ENCODE data around the gene DBNL. TPM values are rescaled to one million over a fixed set of nuclear protein-coding genes. Genes with fewer than 3 reads are reported as not detected.

DBNL gene
- polyA plus RNA-seq, 4 donors, result 62.6 to 86.2 (median 77.5) TPM

GRCh38 chr7:44075296-44076075 lies 31.0 kb downstream of the DBNL start:
- no peak for DNase-seq (ENCODE audit: low read depth in 4 of 4, low spot score in 2 of 4)

GRCh38 chr7:44076101-44076895 lies 31.8 kb downstream of the DBNL start:
- no peak for DNase-seq (ENCODE audit: low read depth in 4 of 4, low spot score in 2 of 4)

DNA sequence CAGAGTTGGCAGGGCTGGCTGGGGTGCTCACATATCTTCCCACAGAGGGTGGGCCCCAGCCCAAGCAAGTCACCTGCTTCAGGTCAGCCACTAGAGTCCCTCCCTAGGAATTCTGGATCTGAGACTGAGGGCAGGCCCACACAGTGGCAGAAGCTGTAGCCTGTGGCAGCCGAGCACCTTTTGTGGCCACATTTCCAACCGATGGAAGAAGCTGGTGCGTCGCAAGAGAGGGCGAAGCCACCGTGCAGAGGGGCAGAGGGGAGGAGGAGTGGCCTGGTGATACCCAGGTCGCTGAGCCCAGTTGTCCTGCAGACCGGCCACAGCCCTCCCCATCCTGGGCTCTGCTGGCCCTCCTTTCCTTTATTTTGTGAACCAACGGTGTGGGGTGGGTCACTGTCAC lies 32.6 kb downstream of the DBNL start:
- DNase-seq (ENCODE audit: low read depth in 4 of 4, low spot score in 2 of 4), result no peak

DNA sequence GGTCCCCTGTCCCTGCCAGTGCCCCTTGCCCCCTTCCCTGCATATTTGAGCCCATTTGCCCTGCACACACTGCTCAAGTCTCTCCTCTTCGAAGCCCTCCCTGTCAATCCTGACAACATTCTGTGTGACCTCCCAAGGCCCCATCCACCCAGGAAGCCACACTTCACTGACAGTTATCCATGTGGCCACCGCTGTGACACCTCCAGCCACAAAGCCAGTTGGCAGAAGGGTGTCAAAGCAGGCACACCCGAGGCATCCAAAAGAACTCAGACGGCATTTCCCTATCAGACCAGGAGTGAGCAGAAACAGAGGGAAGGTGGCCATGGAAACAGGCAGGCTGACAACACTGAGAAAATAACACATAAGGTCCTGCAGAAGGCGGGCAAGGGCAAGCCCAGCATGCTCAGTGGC lies 33.2 kb downstream of the DBNL start:
- DNase-seq (ENCODE audit: low read depth in 4 of 4, low spot score in 2 of 4), result no peak

DNA sequence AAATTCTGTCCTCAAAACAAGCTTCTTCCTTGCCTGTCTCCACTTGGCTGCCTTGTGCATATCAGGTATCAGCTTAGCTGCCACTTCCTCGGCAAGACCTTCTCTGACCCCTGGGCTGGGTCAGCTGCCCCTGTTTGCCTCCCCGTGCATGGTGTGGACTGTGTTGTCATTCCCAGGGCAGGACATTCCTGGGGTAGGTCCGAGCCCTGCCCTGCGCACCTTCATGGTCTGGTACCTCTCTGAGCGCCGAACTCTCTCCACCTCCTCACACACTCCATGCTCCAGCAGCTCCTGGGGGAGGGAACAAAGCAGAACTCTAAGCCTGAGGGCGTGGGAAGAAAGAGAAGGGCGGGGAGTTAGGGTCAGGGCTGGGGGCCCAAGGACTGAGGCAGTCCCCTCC lies 34.0 kb downstream of the DBNL start:
- peak in 2 of 4 donors; percentile 45 to 50 for DNase-seq (ENCODE audit: low read depth in 4 of 4, low spot score in 2 of 4)

DNA sequence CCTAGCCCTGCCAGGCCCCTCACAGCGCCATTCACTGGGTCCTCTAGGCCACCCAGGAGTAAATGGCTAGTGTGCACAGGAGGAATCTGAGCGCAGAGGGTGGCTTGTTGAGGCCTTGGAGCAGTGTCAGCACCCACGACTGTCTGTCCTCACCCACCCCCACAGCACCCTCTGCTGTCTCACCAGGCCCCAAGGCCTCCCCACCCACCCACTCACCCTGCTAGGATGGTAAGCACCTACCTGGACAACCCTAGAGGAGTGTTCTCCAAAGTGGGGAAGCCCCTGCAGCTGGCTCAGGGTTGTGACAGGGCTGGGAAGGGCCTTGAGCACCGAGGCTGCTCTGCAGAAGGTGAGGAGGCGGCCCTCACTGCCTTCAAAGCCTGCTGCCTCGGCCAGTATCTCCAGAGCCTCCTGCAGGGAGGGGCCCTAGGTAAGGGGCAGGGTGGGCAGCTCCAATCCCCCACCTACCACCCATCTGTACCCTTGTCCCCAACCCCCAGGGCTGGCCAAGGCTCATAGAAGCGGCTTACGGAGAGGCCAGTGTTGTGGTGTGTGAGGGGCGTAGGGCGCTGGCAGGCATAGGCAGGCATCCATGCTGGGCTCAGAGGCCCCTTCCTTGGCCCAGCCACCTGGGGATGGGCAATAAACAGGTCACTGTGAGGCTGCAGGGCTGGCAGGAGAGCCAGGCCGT lies 35.0 kb downstream of the DBNL start:
- no peak for DNase-seq (ENCODE audit: low read depth in 4 of 4, low spot score in 2 of 4)

GRCh38 chr7:44080118-44080517 lies 35.6 kb downstream of the DBNL start:
- DNase-seq (ENCODE audit: low read depth in 4 of 4, low spot score in 2 of 4), result no peak

DNA sequence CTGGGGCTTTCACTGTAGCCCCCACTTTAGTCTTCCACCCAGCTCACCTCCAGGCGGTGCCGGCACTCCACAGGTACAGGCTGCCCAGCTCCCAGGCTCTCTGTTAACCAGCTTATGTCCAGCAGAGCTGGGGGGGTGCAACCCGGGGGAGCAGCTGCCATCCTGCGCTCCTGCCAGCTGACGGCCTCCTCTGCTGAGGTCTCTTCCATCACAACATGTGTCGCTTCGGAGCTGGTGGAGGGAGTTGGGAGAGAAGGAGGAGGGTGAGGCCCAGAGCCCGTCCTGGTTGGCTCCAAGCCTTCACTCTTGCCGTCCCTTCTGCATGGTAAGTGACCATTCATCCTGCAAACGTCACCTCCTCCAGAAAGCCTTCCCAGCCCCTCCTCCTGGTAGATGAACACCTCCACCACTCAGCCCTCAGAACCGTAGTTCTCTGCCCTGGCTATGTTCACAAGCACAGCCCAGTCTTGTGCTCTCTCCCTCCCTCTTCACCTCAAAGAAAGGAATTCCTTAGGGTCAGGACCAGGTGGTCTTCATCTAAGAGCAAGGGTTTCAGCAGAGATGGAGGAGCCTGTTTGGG lies 36.3 kb downstream of the DBNL start:
- DNase-seq (ENCODE audit: low read depth in 4 of 4, low spot score in 2 of 4), result no peak

DNA sequence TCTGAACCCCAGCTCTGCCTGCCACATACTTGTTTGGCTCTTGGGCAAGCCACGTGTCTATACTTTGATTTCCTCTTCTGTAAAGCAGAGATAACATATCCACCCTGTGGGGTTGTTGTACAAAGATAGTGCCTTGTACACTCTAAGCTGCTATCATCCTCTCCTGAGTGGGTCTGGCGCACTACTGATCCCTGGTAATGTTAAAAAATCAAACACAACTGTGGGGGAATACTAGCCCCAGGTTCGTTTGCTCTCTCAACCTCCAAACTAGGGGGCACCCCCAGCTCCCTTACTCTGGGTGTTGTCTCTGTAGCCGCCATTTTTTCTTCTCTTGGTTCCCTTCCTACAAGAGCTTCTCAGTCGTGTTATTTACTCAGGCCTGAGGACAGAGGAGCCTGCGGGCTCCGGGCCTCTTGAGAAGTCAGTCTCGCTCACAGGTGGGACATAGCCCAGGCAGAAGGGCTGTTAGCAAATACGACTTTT lies 36.8 kb downstream of the DBNL start:
- DNase-seq (ENCODE audit: low read depth in 4 of 4, low spot score in 2 of 4), result no peak

GRCh38 chr7:44082541-44083207 lies 38.2 kb downstream of the DBNL start:
- peak; percentile 85 to 97 (median 92) for DNase-seq (ENCODE audit: low read depth in 4 of 4, low spot score in 2 of 4)

DNA sequence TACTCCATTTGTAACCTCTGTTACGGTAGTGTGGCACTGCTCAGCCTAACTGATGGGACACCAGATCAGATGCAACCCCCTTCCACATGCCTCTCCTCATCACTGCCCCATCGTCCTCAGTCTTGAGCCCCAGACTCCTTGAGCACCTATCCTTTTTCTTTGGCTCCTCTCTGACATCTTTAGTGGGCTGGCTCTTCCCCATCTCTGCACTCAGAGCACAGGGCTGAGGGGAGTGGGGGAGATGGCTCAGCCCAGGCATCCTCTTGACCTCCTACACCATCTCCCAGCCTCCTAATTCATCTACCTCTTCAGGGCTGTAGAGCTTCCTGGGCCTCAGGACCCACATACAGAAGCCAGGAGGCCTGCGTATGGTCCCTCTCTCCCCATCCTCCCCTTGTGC lies 39.3 kb downstream of the DBNL start:
- no peak for DNase-seq (ENCODE audit: low read depth in 4 of 4, low spot score in 2 of 4)

- DNase-seq (ENCODE audit: low read depth in 4 of 4, low spot score in 2 of 4), result no peak
Observed at GRCh38 chr7:44084701-44085100, 40.2 kb downstream of the DBNL start.

- DNase-seq (ENCODE audit: low read depth in 4 of 4, low spot score in 2 of 4), result no peak
Observed at GRCh38 chr7:44085546-44085945, 41.0 kb downstream of the DBNL start.

DNA sequence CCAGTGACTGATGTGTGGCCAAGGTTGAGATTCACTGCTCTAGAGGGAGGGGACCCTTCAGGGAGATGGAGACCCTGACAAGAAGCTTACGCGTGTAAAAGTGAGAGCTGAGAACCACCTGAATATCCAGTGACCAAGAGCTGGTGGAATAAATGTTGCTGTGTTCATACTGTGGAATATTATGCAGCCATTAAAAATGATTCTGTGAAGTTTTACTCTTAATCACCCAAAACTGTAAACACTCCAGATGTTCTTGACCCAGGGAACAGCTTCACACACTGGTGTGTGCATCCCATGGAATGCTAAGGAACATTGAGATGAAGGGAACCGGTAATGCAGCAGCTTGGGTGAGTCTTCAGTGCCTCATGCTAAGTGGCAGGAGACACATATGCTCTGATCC lies 42.1 kb downstream of the DBNL start:
- DNase-seq (ENCODE audit: low read depth in 4 of 4, low spot score in 2 of 4), result no peak

DNA sequence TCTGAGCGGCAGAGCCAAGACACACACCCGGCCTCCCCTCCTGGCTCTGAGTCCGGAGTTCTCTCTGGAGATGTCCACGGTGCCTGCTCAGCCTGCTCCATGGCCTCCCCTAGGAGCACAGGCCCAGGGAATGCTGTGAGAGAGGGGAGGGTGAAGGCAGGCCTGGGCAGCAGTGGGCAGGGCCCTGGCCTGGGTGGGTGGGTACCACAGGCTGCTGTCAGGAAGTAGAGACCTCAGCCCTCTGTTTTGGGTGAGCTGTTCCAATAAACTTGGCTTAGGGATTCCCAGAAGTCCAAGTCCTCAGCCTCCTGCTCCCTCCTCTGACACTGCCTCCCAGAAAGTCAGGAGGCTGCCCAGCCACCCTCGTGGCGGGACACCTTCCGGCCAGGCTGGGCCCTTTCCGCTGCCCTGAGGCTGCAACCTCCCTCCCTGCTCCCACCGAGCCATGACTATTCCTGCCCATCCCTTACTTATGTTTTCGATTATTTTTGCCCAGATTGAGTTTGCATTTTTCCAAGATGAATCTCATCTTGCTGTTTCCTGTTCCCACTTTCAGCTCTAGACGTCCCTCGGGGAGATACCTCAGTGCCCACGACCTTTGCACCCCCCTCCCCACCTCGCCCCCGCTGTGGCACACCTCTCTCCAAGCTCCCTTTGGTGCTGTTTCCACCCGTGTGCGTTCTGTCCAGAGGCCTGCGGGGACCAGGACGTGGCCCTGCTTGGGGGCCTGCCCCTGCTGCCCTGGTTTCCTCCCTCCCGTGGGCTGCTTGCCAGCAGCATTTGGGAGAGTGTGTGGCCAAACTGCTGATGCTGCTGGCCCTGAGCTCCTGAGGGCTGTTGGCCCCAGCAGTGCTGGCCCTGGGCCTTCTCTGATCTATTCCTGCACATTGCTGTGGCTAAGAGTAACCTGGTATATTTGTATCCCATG lies 43.7 kb downstream of the DBNL start:
- no peak for DNase-seq (ENCODE audit: low read depth in 4 of 4, low spot score in 2 of 4)

GRCh38 chr7:44093102-44093641 lies 48.7 kb downstream of the DBNL start:
- no peak for DNase-seq (ENCODE audit: low read depth in 4 of 4, low spot score in 2 of 4)

- no peak for DNase-seq (ENCODE audit: low read depth in 4 of 4, low spot score in 2 of 4)
Observed at GRCh38 chr7:44094365-44094764, 49.9 kb downstream of the DBNL start.

DNA sequence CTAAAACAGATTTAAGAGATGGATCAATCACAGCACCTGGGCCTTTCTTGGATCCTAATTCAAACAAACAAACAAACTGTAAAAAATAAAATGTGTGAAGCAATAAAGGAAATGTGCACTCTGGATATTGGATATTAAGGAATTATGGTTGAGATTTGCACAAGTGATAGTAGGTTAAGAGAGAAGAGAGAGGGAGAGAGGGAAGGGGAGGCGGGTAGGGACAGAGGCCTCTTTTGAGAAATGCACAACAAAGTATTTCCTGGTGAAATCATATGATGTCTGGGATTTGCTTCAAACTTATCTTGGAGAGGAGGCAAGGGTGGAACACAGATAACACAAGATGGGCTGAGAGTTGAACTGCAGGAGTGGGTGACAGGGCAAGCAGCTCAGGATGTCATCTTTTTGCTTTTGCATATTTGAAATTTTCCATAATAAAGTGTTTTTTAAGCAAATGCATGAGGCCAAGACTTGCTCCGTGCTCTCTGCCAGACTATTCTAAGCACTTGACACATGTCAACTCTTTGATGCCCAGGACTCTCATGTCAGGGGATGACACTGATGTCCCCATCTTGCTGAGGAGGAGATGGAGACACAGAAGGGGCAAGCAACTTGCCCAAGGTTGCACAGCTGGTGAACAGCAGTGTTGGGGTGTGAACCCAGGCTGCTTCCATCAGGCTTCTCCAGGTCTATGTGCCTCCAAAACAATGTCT lies 50.5 kb downstream of the DBNL start:
- DNase-seq (ENCODE audit: low read depth in 4 of 4, low spot score in 2 of 4), result no peak
